WTC11 (cell line): ENCODE results near the gene ABTB2.

Experiments used
- CTCF ChIP-seq: fragments of 200-600 bp; IDR thresholded peaks from 2 replicates; pipeline ENCODE4 v1.8.0; 2022; ENCODE audit warnings: antibody characterized with exemption
- FOXJ3 ChIP-seq: sonication (generic); formaldehyde crosslinking; IDR thresholded peaks from 2 replicates; pipeline ENCODE4 v1.9.0; 2021; ENCODE audit warnings: missing genetic modification reagents, mild to moderate bottlenecking, borderline replicate concordance
- USF2 ChIP-seq: sonication (generic); formaldehyde crosslinking; IDR thresholded peaks from 2 replicates; pipeline ENCODE4 v1.8.1; 2023; ENCODE audit warnings: mild to moderate bottlenecking, missing genetic modification reagents, moderate library complexity

GRCh38 chr11:34204396-34205279, 153.2 kb downstream of the ABTB2 start:
- TF ChIP-seq USF2 (CRISPR knock-in tag) (no peak), CTCF (no peak), FOXJ3 (CRISPR knock-in tag) (no peak)
